AG20443 (cell line): ENCODE data around the gene CNTN4.
"Not testable (repeated sequence)": the region's sequence is repeated elsewhere in the genome, so short reads cannot be mapped to it uniquely, and the experiment has no call there.

ENCODE experiments used
- DNase-seq: peaks from one replicate; pipeline ENCODE4 v3.0.0; 2012; ENCODE audit warnings: low spot score, mixed read lengths

CNTN4 gene

GRCh38 chr3:2802429-2802828, 703.8 kb downstream of the CNTN4 start:
- no peak for DNase-seq

DNA sequence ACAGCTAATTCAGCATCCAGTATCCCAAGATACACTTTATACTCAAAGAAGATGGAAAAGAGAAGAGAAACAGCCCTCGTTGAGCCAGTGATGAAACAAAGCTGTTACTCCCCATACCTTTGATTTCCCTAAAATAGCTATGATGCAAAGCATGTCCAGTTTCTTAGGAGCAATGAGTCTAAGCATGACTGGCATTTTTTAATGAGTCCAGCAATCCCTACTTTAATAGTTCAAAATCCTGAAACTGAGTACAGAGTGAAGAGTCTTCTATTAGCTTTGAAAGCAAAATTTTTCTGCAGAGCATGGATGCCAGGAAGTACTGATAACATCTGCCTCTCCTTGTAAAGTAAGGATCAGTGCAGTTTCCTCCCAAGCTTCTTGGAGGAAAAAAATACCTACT, 708.8 kb downstream of the CNTN4 start:
- no peak for DNase-seq

- no peak for DNase-seq
Observed at GRCh38 chr3:2810723-2811122, 712.1 kb downstream of the CNTN4 start.

GRCh38 chr3:2819571-2819970, 720.9 kb downstream of the CNTN4 start:
- DNase-seq = no peak

- not testable (repeated sequence) for DNase-seq
Observed at GRCh38 chr3:2820982-2821381, 722.3 kb downstream of the CNTN4 start.

DNA sequence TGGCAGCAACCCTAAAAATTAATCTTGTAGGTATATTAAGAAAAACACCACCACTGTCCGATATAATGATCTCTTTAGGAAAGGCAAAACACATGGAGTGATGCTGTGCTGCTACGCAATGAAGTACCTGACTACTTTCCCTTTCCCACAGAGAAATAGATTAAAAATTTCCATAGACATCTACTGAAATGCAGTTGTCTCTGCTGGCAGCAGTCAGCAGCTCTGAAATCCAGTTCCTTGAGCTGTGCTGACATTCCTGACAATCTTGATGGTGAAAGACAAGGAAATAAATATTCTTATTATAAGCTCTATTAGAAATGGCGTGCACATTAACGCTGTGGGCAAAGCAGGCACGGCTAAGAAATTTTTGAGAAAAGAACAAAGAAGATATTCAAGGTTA, 723.9 kb downstream of the CNTN4 start:
- no peak for DNase-seq

DNA sequence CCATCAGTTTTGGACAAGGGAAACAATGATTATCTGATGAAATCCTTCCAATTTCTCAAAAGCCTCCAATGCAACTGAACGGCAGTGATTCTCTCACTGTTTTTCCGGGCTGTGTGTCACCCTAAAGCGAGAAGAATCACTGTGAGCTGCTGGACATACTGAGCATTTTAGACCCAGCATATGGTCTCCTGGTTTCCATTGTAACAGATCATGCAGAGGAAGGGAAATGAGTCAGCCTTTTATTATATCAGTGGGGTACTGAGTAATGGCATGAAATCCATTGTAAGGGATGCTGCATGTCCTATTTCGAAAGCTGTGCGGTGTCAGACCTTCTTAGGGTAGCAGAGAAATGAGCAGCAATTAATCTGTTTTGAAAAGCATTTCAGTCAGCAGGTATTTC, 724.4 kb downstream of the CNTN4 start:
- DNase-seq = no peak

DNA sequence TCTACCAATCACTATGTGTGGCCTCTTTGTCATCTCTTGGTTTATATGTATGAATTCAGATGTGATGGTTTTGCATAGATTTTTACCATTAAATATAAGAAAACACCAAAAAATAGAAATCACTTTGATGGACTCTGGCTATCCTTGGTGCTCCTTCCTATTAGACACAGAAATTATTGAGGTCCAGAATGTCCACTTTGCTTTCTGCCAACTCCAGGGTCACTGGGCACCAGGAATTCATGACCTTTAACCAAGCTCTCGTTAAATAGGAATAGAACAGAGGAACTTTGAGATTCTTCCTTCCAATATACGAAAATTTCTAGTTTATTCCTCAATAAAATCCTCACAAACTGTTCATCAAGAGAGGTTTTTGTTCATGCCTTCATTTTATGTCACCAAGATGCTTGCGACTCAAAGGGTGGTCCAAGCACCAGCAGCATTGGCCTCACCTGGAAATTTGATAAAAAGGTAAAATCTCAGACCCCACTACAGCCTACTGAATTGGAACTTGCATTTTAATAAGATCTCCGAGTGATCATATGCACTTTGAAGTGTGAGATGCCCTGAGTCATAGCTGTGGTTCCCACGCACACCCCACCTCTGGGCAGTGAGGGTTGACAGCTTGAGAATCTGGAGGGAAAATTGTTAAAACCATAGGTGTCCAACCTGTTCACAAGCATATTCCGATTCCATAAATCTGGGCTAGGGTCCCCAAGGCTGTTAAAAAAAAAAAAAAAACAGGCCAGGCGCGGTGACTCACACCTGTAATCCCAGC, 725.0 kb downstream of the CNTN4 start:
- DNase-seq = no peak

- DNase-seq = no peak
Observed at GRCh38 chr3:2826036-2826435, 727.4 kb downstream of the CNTN4 start.

GRCh38 chr3:2826453-2826852, 727.8 kb downstream of the CNTN4 start:
- DNase-seq = no peak

- no peak for DNase-seq
Observed at GRCh38 chr3:2837239-2837638, 738.6 kb downstream of the CNTN4 start.

DNA sequence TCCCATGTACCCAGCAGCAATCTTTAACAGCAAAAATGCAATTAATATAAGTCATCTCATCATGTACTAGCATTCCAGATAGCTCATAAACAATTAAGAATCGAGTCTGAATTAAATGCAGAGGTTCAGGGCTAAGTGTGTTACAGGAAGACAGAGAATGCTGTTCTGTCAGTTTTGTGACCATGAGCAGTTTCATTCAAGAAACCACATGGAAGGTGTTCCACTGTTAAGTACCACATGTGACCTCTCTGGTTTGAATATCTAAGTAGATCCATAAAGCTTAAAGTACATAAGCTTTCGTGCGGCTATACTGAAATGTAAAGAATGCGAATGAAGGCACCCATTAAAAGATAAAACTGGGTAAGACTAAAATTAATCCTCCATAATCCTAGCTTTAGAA, 739.2 kb downstream of the CNTN4 start:
- DNase-seq = no peak

DNA sequence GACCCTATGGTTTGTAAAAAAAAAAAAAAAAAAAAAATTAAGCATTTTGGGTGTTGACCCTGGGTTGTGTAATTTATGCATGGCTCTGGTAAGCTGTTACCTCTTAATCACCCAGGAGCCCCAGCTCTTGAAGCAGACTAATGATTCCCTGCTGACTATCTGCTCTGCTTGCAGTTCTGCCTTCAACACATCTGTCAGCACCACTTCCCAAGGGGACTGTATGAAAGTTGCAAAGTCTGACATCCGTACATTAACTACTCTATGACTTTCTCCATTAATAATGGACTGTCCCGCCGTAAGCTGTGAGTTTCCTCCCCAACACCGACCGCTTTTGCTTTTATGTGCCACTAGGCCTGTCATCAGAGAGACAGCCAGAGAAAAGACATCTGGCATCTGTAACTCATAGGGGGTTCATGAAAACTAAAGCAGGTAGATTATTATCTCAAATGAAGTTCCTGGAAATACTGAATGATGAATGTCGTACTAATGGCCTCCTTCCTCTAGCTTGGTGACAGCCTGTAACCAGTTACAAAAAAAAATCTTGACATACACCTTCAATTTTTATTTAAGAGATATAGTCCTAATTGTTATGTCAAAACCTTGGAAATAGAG, 740.0 kb downstream of the CNTN4 start:
- DNase-seq = no peak

DNA sequence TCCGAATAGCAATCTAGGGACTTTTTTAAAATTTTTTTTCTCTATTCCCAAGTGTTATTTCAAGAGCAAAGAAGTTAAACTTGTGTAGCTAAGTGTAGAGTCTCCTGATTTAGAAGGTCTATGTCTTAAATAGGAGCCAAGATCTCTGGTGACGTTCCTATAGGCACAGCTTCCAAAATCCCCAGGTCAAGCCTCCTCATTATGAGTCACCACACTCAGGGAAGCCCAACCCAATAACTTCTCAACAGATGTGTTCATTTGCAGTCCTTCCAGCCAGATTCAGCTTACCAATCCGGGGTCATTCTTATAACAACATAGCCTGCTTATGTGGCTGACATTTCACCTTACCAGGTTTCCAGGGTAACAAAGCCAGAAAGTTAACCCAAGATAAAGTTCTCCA, 741.2 kb downstream of the CNTN4 start:
- DNase-seq = no peak

DNA sequence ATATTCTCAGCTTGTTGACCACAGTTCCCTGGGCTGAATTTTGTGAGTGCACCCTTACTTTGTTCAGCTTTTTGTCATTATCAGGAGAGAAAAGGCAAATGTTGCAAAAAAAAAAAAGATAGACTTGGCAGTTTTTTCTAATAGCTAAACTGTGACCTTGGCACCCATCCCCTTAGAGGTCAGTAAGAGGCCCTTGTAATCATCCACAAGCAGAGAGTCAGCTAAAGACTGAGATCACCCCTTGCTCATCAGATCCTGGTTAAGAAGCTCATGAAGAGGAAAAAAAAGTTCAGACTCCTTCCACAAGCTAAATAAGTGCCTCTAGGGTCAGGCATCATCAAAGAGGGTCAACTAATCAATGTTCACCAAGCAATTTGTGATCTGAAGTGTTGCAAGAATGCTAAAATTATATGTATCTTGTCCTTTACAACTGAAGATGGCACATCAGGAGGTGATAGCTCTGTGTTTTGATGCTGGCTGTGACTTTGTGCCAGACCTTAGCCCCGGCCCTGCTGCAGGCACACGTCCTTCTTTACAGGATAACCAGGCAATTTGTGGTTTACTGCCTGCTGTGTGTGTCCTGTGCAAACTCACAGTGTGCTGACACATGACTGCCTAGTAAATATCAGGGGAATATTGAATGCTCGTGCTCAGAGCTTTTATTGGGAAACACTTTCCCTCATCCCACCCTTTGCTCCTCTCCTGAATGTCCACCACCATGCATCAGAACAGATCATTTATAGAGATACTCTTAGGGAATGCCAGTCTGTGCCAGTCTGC, 748.6 kb downstream of the CNTN4 start:
- DNase-seq = no peak

GRCh38 chr3:2849092-2849491, 750.4 kb downstream of the CNTN4 start:
- DNase-seq = no peak

DNA sequence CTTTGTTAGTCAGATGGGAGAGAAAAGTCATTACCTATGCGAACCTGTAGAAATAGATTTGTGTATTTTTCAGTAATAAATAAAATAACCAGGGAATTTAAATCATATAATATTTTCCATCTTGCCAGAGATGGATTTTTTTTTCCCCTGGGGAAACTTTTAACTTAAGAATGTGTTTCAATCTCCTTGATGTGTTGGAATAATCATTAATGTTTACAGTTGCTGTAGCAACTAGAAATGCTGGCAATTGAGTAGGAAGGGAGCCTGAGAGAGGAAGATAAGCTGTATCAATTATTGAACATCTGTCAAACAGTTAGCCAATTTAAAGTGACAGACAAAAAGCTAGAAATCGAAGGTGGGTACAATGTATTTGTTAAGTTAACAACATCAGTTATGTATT, 752.0 kb downstream of the CNTN4 start:
- no peak for DNase-seq

DNA sequence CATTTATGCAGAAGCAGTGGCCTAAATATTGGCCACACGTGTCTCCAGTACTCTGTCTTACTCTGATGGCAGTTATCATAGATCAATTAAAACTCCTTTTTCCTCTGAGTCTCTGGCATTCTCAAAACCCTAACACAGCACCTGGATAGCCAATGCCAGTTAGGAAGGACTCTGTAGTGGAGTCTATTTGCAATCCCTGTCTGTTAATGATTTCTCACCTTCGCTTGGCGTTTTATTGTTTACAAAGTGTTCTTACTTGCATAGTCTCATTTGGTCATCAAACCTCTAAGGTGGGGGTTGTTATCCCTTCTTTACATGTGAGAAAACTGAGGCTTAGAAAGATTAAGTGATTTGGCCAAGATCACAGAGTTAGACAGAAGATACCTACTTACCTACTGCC, 752.7 kb downstream of the CNTN4 start:
- DNase-seq = no peak

- DNase-seq = no peak
Observed at GRCh38 chr3:2851835-2852234, 753.2 kb downstream of the CNTN4 start.

DNA sequence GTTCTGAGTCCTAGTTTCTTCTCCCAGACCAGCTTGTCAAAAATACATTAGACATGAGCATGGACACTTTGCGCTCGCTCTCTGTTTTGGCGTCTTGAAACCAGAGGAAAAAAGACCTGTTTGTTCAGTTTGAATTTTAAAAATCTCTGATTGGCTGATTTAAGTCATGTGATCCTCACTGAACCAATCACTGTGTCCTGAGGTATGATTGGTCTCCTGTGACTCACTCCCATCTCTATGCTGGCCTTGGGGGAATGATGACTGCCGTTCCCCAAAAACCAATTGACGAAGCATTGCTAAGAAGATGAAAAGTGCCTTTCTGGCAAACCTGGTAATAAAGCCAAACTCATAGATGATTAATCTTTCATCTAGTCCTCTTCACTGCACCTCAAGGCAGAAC, 755.0 kb downstream of the CNTN4 start:
- no peak for DNase-seq

DNA sequence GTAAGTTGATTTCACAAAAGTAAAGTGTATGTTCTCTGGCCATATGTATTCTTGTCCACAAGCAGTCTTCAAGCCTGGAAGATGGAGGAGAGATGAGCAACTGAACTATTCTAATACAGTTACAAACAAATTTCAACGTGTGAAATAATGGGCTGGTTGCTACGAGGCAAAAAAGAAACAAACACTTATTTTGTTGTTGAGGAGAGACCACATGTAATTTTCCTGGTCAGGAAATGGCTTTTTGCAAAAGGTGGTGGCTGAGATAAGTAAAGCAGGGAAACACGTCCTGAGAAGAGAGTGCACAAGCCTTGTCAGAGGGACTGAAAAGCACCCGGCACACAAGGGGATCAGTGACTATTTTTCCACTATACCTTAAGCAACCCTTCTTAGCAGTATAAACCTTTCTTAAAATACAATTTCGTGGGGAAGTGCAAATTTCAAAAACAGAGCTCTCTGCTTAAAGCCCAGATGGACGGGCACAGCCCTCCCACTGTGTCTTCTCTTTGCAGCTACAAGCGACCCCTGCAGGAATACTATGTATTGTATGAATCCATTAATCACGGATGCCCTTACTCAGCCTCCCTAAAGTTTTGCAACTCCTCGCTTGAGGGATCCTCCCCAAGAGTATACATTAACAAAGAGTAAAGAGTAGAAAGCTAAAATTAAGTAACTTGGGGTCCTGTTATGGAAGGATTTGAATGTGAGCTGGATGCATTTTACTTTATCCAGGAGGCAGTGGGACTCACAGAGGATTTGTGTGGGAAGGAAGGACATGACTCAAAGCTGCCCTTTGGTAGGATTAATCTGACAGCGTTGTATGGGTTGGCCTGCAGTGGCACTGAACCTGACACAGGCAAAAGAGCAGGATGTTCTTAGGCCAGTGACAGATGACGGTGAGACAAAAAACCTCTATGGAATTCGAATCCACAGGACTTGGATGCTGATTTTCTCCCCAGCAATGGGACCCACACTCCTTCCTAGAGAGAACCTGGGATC, 757.8 kb downstream of the CNTN4 start:
- no peak for DNase-seq

GRCh38 chr3:2860626-2861025, 762.0 kb downstream of the CNTN4 start:
- no peak for DNase-seq
